Hematopoietic multipotent progenitor cell treated with erythropoietin and hydrocortisone succinate and interleukin-3 and kit ligand, for 6 days (in vitro differentiated cells): Measurements from ENCODE around the gene TEPSIN.

Experiments
- DNase-seq: peaks from one replicate; pipeline ENCODE4 v3.0.0-alpha.2; 2015

TEPSIN gene

DNA sequence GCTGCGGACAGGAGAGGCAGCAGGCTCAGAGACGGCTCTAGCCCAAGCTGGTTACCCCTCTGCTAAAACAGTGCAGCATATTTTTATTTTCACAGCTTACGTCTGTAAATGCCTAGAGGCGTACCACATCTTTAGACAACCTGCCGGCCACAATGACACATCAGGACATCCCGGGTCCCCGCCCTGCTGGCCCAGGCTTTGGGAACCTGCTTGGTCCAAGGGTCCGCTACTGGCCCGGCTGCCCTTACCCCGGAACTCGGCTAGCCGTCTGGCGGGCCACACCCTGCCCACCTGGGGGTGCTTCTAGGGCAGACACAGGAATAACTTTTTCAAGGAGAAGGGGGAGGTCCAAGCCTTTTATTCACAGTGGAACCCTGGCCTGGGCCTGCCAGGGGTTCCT is 20.4 kb downstream of the TEPSIN start:
- DNase-seq = no peak

- no peak for DNase-seq
These were observed 21.4 kb downstream of the TEPSIN start for GRCh38 chr17:81217491-81217890.

- no peak for DNase-seq
These were observed 24.9 kb downstream of the TEPSIN start for GRCh38 chr17:81213978-81214377.

- DNase-seq = no peak
These were observed 26.5 kb downstream of the TEPSIN start for GRCh38 chr17:81212365-81212764.

DNA sequence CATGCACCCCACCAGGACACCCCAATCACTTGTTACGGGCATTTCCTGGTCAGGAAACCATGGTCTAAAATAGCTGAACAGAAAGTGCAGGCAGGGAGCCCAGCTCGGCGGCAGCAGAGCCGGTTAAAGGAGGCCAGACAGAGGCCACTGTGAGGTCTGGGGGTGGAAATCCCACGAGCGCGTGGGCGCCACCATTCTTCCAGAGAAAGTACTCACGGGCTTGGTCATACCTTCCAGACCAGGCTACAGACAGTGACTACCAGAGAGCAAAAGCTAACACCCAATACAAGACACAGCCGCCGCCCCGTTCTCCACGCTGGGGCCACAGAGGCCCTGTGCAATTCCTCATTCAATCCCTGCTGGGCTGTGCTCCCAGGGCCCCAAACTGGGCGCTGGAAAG is 28.0 kb downstream of the TEPSIN start:
- peak; percentile 25 for DNase-seq

DNA sequence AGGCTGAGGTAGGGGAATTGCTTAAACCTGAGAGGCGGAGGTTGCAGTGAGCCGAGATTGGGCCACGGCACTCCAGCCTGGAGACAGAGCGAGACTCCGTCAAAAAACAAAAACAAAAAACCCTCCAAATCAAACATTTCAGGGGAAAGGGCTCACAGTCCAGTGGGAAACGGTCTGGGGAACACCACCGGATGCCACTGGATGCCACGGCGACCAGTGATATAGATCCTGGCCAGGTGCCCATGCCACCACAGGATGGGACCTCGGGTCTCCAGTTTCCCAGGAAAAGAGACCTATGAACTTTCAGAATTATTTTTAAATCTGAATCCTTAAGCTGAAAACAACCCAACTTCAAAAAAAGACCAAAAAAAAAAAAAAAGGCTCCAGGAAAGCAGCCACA is 28.4 kb downstream of the TEPSIN start:
- DNase-seq = no peak

DNA sequence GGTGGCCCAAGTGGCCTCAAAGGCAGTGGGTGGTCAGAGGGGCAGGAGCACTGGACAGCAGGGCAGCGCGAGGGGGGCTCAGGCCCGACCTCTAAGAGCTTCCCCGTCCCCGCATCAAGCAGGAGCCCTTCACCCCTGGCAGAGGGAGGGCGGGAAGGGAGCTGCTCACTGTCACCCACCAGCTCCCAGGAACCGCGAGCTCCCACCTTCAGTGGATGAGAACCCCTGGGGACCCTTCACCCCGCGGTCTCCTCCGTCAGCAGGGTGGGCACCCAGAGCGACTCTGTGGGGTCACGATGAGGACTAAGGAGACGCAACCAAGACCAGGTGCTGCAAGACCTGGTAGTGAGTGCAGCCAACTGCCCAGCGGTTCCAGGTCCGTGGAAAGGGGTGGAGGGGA is 29.7 kb downstream of the TEPSIN start:
- no peak for DNase-seq

- no peak for DNase-seq
These were observed 30.2 kb downstream of the TEPSIN start for GRCh38 chr17:81208651-81209050.

DNA sequence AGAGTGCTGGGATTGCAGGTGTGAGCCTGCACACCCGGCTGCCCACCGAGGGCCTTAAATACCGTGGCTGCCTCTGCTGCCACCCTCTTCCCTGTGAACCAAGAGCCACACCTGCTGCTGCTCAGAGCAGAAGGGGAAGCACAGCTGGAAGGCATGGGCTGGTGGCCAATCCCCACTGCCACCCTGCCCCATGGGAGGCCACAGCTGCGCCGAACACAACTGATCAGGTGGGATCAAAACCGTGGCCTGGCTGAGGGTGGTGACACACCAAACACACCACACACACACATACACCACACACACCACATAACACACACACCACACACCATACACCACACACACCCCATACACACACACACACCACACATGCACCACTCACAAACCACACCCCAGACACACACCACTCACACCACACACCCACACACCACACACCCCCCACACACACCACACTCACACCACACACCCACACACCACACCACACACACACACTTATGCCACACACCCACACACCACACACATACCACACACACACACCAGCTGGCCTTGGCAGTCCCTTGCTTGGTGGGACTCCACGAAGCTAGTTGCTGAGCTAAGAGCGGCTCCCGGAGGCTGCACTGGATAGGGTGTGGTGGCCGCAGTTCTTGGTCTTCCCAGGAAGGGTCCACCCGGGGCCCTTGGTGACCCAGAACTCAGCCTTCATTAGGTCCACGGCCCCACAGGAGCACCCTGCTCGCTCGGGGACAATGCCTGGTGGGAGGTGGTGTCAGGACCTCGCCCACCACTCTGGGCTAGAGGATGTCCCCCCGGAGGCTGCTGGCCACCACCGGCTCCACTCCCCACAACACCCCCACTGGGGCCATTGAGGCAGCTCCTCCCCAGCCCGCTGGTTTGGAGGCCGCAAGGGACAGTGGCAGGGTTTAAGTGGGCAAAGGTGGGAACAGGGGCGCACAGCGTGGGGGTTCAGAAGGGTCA is 31.0 kb downstream of the TEPSIN start:
- DNase-seq = peak; percentile 56

DNA sequence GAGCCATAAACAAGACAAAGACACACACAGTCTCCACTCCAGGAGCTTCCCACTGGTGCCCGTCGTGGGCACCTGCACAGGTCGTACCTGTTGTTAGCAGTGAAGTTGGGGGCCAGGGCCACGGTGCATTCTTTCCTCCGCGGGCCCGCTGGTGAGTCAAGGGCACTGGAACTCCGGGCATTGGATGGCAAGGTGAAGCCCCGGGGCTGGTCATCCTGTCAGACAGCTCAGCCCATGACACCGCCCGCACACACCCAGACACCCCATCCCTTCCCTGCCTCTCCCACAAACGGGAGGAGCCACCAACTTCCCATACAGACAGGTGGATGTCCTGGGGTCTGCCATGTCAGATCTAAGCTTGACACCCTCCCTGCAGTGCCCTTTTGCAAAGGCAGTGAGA is 32.2 kb downstream of the TEPSIN start:
- DNase-seq = no peak

DNA sequence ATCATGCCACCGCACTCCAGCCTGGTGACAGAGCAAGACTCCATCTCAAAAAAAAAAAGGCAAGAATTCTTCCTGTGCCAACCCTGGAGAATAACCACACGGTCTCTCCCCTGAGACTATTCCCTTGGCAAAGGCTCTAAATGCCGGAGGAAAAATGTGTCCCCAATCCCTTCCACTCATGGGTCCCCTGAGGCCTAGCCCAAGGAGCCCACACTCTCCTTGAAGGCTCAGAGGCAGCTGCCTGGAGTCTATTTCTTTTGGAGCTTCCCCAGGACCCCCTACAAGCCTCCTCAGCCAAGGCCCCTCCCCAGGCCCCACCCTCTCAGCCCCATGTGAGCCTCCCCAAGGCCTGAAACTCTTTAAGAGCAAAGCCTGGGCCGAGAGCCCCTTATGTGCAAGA is 32.7 kb downstream of the TEPSIN start:
- DNase-seq = no peak

GRCh38 chr17:81204578-81204977 is 34.3 kb downstream of the TEPSIN start:
- no peak for DNase-seq

- DNase-seq = no peak
These were observed 35.7 kb downstream of the TEPSIN start for GRCh38 chr17:81203136-81203535.

DNA sequence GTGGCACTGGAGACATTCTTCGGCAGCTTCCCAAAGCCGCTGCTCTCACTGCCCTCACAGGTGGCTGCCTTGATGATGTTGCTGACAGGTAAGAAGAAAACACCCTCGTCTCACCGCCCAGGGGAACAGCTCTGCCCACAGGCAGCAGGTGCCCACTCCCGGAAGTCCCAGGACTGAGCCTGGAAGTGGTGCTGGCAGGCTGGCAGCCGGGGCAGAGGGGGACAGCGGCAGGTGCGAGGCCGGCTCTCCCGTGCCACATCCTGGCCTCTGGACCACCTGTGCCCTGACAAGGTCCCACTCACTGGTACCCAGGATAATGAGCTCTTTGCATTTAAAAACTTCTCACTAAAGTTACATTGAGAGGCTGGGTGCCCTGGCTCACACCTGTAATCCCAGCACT is 36.5 kb downstream of the TEPSIN start:
- DNase-seq = no peak

- DNase-seq = peak; percentile 97
These were observed 37.9 kb downstream of the TEPSIN start for GRCh38 chr17:81200695-81201580.

DNA sequence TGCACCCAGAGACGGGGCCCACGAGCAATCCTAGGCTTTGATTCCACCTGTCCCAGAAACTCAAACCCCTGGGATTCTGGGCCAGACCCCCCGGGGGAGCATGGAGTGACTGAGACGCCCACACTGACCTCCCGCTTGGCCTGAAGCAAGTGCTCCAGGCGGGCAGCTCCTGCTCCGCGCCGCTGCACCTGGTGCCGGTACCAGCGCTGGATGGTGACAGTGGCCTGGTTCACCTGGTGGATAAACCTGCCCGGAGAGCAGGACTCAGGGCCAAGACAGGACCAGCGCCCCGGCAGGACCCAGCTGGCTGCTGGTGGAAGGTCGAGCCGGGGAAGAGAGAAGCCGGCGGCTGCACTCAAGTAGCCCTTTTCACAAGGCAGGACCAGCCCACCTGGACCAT is 38.7 kb downstream of the TEPSIN start:
- DNase-seq = no peak

GRCh38 chr17:81199482-81199830 is 39.4 kb downstream of the TEPSIN start:
- DNase-seq = no peak

GRCh38 chr17:81198826-81199481 is 39.9 kb downstream of the TEPSIN start:
- DNase-seq = no peak

GRCh38 chr17:81197831-81198490 is 40.9 kb downstream of the TEPSIN start:
- no peak for DNase-seq

GRCh38 chr17:81197409-81197795 is 41.5 kb downstream of the TEPSIN start:
- no peak for DNase-seq

DNA sequence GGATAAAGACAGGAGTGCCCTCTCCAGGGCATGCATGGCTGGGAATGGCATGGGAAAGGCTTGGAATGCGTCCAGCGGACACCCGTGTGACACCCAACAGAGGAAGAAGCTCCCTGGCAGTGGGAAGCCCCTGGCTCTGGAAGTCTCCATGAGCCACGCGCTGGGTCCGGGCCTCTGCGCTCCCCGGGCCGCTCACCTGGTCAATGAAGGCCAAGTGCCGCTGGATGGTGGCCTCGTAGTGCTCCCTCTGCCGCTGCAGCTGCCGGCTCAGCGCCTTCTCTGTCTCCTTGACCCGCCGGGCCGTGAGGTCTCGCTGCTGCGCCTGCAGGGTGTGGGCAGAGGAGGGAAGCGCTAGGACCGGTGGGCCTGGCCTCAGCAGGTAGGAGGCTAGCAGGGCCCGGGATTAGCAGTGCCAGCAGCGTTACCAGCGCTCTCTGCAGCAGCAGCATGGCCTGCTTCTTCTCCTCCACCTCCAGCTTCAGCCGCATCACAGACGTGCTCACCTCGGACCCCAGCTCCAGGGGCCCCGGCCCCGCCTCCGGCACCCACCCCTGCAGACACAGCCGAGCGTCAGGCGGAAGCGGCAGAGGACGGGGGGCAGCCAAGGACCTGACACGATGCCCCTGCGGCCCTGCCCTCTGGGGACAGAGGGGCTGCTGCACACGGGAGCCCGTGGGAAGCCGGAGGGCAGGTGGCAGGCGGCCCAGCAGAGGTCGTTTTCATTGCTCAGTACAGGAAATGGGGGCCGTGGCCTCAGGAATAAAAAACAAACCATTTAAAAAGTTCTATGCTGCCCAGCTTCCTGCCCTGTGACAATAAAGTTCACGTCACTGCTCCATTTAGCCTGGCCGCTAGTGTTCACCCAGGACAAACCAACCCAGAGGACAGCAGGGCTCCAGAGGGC is 42.1 kb downstream of the TEPSIN start:
- DNase-seq = no peak
